HEK293 (cell line): Measurements from ENCODE around the gene TNRC6A.

Experiments used
- CTCF ChIA-PET: fragments of 350-600 bp; formaldehyde crosslinking; extraction: SDS; loops from one replicate; lab custom pipeline; 2021; ENCODE audit warnings: antibody characterized with exemption; lab: Yijun Ruan, JAX
- POLR2A ChIA-PET: fragments of 300-600 bp; formaldehyde crosslinking; extraction: SDS; loops from one replicate; lab custom pipeline; 2020; ENCODE audit warnings: antibody characterized with exemption, inconsistent platforms; lab: Yijun Ruan, JAX
- H3K27ac ChIP-seq: fragments of 200-500 bp; sonication (Bioruptor generic); 2 replicates; pipeline ENCODE4 v1.5.1; 2014; ENCODE audit warnings: low read depth, low read length, control low read depth, inconsistent platforms; ENCODE audit errors: extremely low read depth
- H3K36me3 ChIP-seq, 2 experiments: fragments of 200-500 bp in 1 of 2; sonication (Bioruptor generic) in 1 of 2; 1 replicate in 1 of 2; 2 replicates in 1 of 2; pipeline ENCODE4 v1.5.1; 2014 to 2017; ENCODE audit warnings: inconsistent platforms in 2 of 2, low read length in 2 of 2; ENCODE audit not compliant: control insufficient read depth in 2 of 2, insufficient read depth in 1 of 2
- H3K4me1 ChIP-seq: fragments of 200-500 bp; sonication (Bioruptor generic); 2 replicates; pipeline ENCODE4 v1.5.1; 2014; ENCODE audit warnings: mild to moderate bottlenecking, low read length, inconsistent platforms; ENCODE audit not compliant: control insufficient read depth, insufficient read depth
- H3K4me3 ChIP-seq: 2 replicates; pipeline ENCODE4 v1.5.1; 2011; ENCODE audit warnings: low read depth, mild to moderate bottlenecking, control low read depth, low read length, moderate library complexity
- H3K9me3 ChIP-seq: fragments of 200-500 bp; sonication (Bioruptor generic); 2 replicates; pipeline ENCODE4 v1.5.1; 2014; ENCODE audit warnings: low read depth, low read length, inconsistent platforms; ENCODE audit not compliant: control insufficient read depth, insufficient read depth
- CTCF ChIP-seq: fragments of 450-650 bp; formaldehyde crosslinking; IDR thresholded peaks from 2 replicates; pipeline ENCODE4 v1.5.1; 2016; ENCODE audit warnings: missing biosample characterization, missing genetic modification characterization
- GLIS1 ChIP-seq: fragments of 450-650 bp; formaldehyde crosslinking; IDR thresholded peaks from 2 replicates; pipeline ENCODE4 v1.5.1; 2016; ENCODE audit warnings: missing biosample characterization, missing genetic modification characterization
- HIC1 ChIP-seq: fragments of 450-650 bp; formaldehyde crosslinking; IDR thresholded peaks from 2 replicates; pipeline ENCODE4 v1.5.1; 2016; ENCODE audit warnings: missing biosample characterization, missing genetic modification characterization
- HOXA7 ChIP-seq: sonication (generic); formaldehyde crosslinking; IDR thresholded peaks from 2 replicates; pipeline ENCODE4 v1.8.1; 2022; ENCODE audit warnings: missing genetic modification reagents, borderline replicate concordance
- IKZF3 ChIP-seq: fragments of 450-650 bp; IDR thresholded peaks from 2 replicates; pipeline ENCODE4 v1.5.0; 2018; ENCODE audit warnings: missing biosample characterization, mild to moderate bottlenecking, missing genetic modification characterization, moderate library complexity
- KLF1 ChIP-seq: fragments of 450-650 bp; formaldehyde crosslinking; IDR thresholded peaks from 2 replicates; pipeline ENCODE4 v1.5.1; 2016; ENCODE audit warnings: missing biosample characterization, missing genetic modification characterization
- KLF10 ChIP-seq: fragments of 450-650 bp; IDR thresholded peaks from 2 replicates; pipeline ENCODE4 v1.5.1; 2018; ENCODE audit warnings: missing biosample characterization, mild to moderate bottlenecking, missing genetic modification characterization
- ZBTB17 ChIP-seq: fragments of 450-650 bp; formaldehyde crosslinking; IDR thresholded peaks from 2 replicates; pipeline ENCODE4 v1.5.1; 2016; ENCODE audit warnings: missing biosample characterization, missing genetic modification characterization
- ZFP3 ChIP-seq: fragments of 450-650 bp; formaldehyde crosslinking; IDR thresholded peaks from 2 replicates; pipeline ENCODE4 v1.5.1; 2016; ENCODE audit warnings: low read depth, missing biosample characterization, missing genetic modification characterization
- ZIC2 ChIP-seq: fragments of 450-650 bp; formaldehyde crosslinking; IDR thresholded peaks from 2 replicates; pipeline ENCODE4 v1.5.1; 2016; ENCODE audit warnings: missing biosample characterization, missing genetic modification characterization
- ZNF10 ChIP-seq: fragments of 450-650 bp; formaldehyde crosslinking; IDR thresholded peaks from 2 replicates; pipeline ENCODE4 v1.5.1; 2017; ENCODE audit warnings: missing biosample characterization, missing genetic modification characterization
- ZNF121 ChIP-seq: fragments of 450-650 bp; formaldehyde crosslinking; IDR thresholded peaks from 2 replicates; pipeline ENCODE4 v1.5.1; 2016; ENCODE audit warnings: missing biosample characterization, missing genetic modification characterization
- ZNF18 ChIP-seq: fragments of 450-650 bp; formaldehyde crosslinking; IDR thresholded peaks from 2 replicates; pipeline ENCODE4 v1.5.1; 2016; ENCODE audit warnings: missing biosample characterization, missing genetic modification characterization
- ZNF341 ChIP-seq: fragments of 450-650 bp; formaldehyde crosslinking; IDR thresholded peaks from 2 replicates; pipeline ENCODE4; 2016; ENCODE audit warnings: low read depth, missing biosample characterization, missing genetic modification characterization
- ZNF629 ChIP-seq: fragments of 450-650 bp; formaldehyde crosslinking; IDR thresholded peaks from 2 replicates; pipeline ENCODE4 v1.5.1; 2017; ENCODE audit warnings: missing biosample characterization, missing genetic modification characterization
- ZNF654 ChIP-seq: fragments of 450-650 bp; formaldehyde crosslinking; IDR thresholded peaks from 2 replicates; pipeline ENCODE4 v1.5.1; 2016; ENCODE audit warnings: low read depth, missing biosample characterization, missing genetic modification characterization
- ZNF776 ChIP-seq: fragments of 450-650 bp; formaldehyde crosslinking; IDR thresholded peaks from 2 replicates; pipeline ENCODE4 v1.5.0; 2017; ENCODE audit warnings: missing biosample characterization, missing genetic modification characterization, borderline replicate concordance
- ZSCAN5A ChIP-seq: fragments of 450-650 bp; formaldehyde crosslinking; IDR thresholded peaks from 2 replicates; pipeline ENCODE4 v1.5.1; 2016; ENCODE audit warnings: missing biosample characterization, missing genetic modification characterization

The TNRC6A gene

GRCh38 chr16:24834459-24835335 lies 105.2 kb downstream of the TNRC6A start:
- POLR2A ChIA-PET = no interaction called here
- TF ChIP-seq ZBTB17 = 0 out of 2 replicates have a peak, but pooled peaks have one; percentile 8
- TF ChIP-seq ZNF629 (tag by site-specific recombination) = no peak
- TF ChIP-seq ZNF10 = peak; percentile 92
- peak; percentile 85 for TF ChIP-seq GLIS1 (tag by site-specific recombination)
- TF ChIP-seq ZNF18 (tag by site-specific recombination) = peak; percentile 55; the same call in 1 of the 2 replicates
- TF ChIP-seq ZSCAN5A (tag by site-specific recombination) = no peak
- TF ChIP-seq CTCF (tag by site-specific recombination) = peak; percentile 75
- TF ChIP-seq HOXA7 (CRISPR knock-in tag) = no peak
- TF ChIP-seq ZNF121 (tag by site-specific recombination) = peak; percentile 67
- TF ChIP-seq IKZF3 = no peak
- TF ChIP-seq KLF10 (tag by site-specific recombination) = no peak
- peak; percentile 48 for TF ChIP-seq ZIC2 (tag by site-specific recombination)
- TF ChIP-seq ZFP3 (tag by site-specific recombination) = no peak
- peak; percentile 63; the same call in 1 of the 2 replicates for TF ChIP-seq KLF1
- TF ChIP-seq ZNF341 (tag by site-specific recombination) = no peak
- TF ChIP-seq ZNF654 (tag by site-specific recombination) = peak; percentile 84
- TF ChIP-seq ZNF776 (tag by site-specific recombination) = no peak
- no peak for TF ChIP-seq HIC1 (tag by site-specific recombination)
- H3K27ac ChIP-seq = no peak overlapping the region

More at GRCh38 chr16:24834459-24835335, 105.2 kb downstream of the TNRC6A start:
- H3K4me1 ChIP-seq = no peaks in the 10 kb centered on the region
- CTCF ChIA-PET = interaction anchor here (0.5 to 1.0 kb wide), 8 partner anchors 11 to 465 kb away, joined by 3 read pairs; no protein-coding TSS in a partner anchor
- H3K36me3 ChIP-seq = peaks cover 0 to 3% of the 10 kb centered on the region in 2 experiments; a peak in 1 of 3 replicates
- H3K9me3 ChIP-seq = no peaks in the 10 kb centered on the region
- H3K4me3 ChIP-seq = no peak overlapping the region
